GOT3 (cell line): ENCODE measurements around the gene PKN2.
"Not testable (repeated sequence)": the region's sequence is repeated elsewhere in the genome, so short reads cannot be mapped to it uniquely, and the experiment has no call there.

Experiments
- DNase-seq: peaks from one replicate; lab custom pipeline; 2025; ENCODE audit warnings: mixed read lengths; lab: John Stamatoyannopoulos, UW

The PKN2 gene

GRCh38 chr1:88880717-88881116 lies 196.6 kb downstream of the PKN2 start:
- not testable (repeated sequence) for DNase-seq

- no peak for DNase-seq
These were observed 199.1 kb downstream of the PKN2 start for GRCh38 chr1:88883156-88883555.
